ENCODE measurements around the gene PIK3R6. TPM values are rescaled to one million over a fixed set of nuclear protein-coding genes. Genes with fewer than 3 reads are reported as not detected.

PIK3R6 gene
- total RNA-seq, 4 donors from 2014 or later = 0.88 to 14.9 (median 2.8) TPM

GRCh38 chr17:8788998-8789397 lies 78.5 kb downstream of the PIK3R6 start:
- Histone ChIP-seq H3K27ac (no peak overlapping the region), H3K4me3 (no peak overlapping the region), H3K9me3 (no peaks in the 10 kb centered on the region), H3K36me3 (no peaks in the 10 kb centered on the region), H3K4me1 (peaks cover 0 to 5% (median 0%) of the 10 kb centered on the region in 4 donors), H3K27me3 (no peaks in the 10 kb centered on the region)
- TF ChIP-seq POLR2A (IDR thresholded peaks at IDR 0.05) (no peak), CTCF (IDR thresholded peaks at IDR 0.05) (no peak)
- DNase-seq = no peak

DNA sequence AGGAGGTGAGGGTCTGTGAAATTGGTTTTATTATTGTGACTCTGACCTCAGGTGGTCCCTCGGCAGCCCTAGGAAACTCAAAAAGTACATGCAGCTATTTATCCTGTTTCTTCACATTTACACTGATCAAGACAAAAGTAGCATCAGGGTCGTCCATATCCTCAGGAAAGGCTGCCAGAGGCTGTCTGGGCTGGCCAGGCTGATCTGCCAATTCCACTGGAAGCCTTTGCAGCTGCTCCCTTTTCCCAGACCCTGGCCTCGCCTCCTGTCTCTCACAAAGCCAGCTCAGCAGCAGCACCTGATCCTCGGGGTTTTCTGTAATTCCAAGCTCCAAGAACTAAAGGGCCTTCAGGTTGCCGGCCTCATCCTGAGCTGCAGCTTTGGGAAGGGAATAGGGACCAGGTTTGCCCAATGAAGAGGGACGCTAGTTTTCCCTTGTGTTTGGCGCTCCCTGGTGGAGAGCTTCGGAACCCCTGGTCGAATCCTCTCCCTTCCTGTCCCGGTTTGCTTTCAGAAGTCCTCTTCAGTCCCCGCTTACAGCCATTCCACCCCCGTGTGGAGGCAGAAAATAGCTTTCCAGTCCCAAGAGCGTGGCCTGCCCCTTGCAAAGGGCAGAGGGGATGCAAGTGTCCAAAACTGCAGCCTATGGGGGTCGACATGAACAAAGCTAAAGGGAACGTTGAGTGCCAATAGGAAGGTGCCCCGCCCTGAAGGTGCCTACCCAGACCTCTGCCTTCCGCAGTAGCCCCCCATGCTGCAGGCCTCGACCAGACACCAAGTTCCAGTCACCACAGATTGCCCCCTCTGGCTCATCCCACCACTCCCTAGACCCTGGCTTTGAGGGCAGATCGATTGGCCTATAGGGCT lies 81.7 kb downstream of the PIK3R6 start:
- no peak overlapping the region for H3K4me3 ChIP-seq
- H3K36me3 ChIP-seq = no peaks in the 10 kb centered on the region
- DNase-seq = peak; percentile 59 to 85 (median 79)
- H3K4me1 ChIP-seq = peaks cover 0 to 5% (median 0%) of the 10 kb centered on the region in 4 donors
- TF ChIP-seq CTCF (IDR thresholded peaks at IDR 0.05) (peak; percentile 53 to 79 (median 66)), POLR2A (IDR thresholded peaks at IDR 0.05) (no peak)
- H3K27me3 ChIP-seq = no peaks in the 10 kb centered on the region
- H3K27ac ChIP-seq = no peak overlapping the region
- no peaks in the 10 kb centered on the region for H3K9me3 ChIP-seq

DNA sequence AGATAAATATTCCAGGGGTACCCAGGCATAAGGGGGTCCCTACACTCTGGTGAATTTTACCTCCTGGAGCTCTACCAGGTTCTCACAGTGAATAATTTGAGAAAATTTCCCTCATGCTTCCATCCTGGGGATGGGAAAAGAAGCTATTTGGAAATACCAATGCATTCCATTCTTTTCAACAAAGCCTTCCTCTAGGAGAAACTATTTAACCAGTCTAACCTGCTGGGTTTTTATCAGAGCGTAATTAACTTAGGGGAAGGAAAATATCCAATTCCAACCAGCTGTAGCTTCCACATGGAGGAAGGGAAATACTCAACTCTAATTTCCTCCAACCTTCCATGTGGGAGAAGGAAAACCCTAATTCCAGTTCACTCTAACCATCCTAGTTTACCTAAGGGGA lies 85.3 kb downstream of the PIK3R6 start:
- Histone ChIP-seq H3K27me3 (no peaks in the 10 kb centered on the region), H3K27ac (no peak overlapping the region), H3K4me3 (no peak overlapping the region), H3K9me3 (no peaks in the 10 kb centered on the region), H3K36me3 (no peaks in the 10 kb centered on the region), H3K4me1 (peaks cover 0 to 5% (median 0%) of the 10 kb centered on the region in 4 donors)
- DNase-seq = no peak
- TF ChIP-seq CTCF (IDR thresholded peaks at IDR 0.05) = no peak
- TF ChIP-seq POLR2A (IDR thresholded peaks at IDR 0.05) = no peak

DNA sequence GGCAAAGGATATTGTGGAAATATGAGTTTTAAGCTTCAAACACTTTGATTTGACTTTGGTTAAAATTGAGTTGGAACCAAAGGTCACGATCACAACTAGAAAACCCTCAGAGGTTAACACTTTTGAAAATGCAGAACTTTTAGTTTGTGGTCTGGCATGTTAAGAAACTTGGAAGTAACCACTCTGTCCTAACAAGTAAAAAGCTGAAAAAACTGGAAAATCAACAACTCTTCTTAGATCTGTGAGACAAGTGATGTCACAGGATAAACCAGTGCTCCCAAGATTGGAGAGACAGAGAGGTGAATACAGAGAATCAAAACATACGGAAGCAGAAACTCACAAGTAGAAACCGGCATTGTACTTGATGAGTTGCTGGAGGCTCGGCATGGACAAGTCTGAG lies 85.7 kb downstream of the PIK3R6 start:
- no peaks in the 10 kb centered on the region for H3K27me3 ChIP-seq
- TF ChIP-seq CTCF (IDR thresholded peaks at IDR 0.05) (no peak), POLR2A (IDR thresholded peaks at IDR 0.05) (no peak)
- no peak overlapping the region for H3K27ac ChIP-seq
- no peaks in the 10 kb centered on the region for H3K36me3 ChIP-seq
- H3K9me3 ChIP-seq = no peaks in the 10 kb centered on the region
- H3K4me1 ChIP-seq = peaks cover 0 to 5% (median 0%) of the 10 kb centered on the region in 4 donors
- DNase-seq = peak in 1 of 3 donors; percentile 5
- no peak overlapping the region for H3K4me3 ChIP-seq

- no peak for TF ChIP-seq CTCF (IDR thresholded peaks at IDR 0.05)
- no peaks in the 10 kb centered on the region for H3K36me3 ChIP-seq
- H3K4me1 ChIP-seq = no peaks in the 10 kb centered on the region
- H3K27ac ChIP-seq = no peak overlapping the region
- H3K9me3 ChIP-seq = no peaks in the 10 kb centered on the region
- no peaks in the 10 kb centered on the region for H3K27me3 ChIP-seq
- no peak overlapping the region for H3K4me3 ChIP-seq
- DNase-seq = no peak
Measured at GRCh38 chr17:8776881-8777280, 90.6 kb downstream of the PIK3R6 start.
